ENCODE data around the gene SPEF2.

Gene SPEF2

GRCh38 chr5:35773967-35774366, 156.3 kb downstream of the SPEF2 start:
- no peak for TF ChIP-seq CTCF (IDR thresholded peaks at IDR 0.05; ENCODE audit: low read depth, low read length, missing control alignments)
- Histone ChIP-seq H3K27me3 (replicated peaks) (no peaks in the 10 kb centered on the region), H3K36me3 (replicated peaks) (no peaks in the 10 kb centered on the region), H3K4me3 (ENCODE audit: low read depth, low read length) (no peak overlapping the region), H3K27ac (no peak overlapping the region)
- no peak for DNase-seq
- in situ Hi-C loops (cut with HindIII; ENCODE audit: low pct_ligation_motif_present, low sequenced_read_pairs) = no loop called here

- no peak for DNase-seq
- in situ Hi-C loops (cut with HindIII; ENCODE audit: low pct_ligation_motif_present, low sequenced_read_pairs) = no loop called here
- Histone ChIP-seq H3K4me3 (ENCODE audit: low read depth, low read length) (no peak overlapping the region), H3K27me3 (replicated peaks) (no peaks in the 10 kb centered on the region), H3K27ac (no peak overlapping the region), H3K36me3 (replicated peaks) (no peaks in the 10 kb centered on the region)
- TF ChIP-seq CTCF (IDR thresholded peaks at IDR 0.05; ENCODE audit: low read depth, low read length, missing control alignments) = no peak
Observed at GRCh38 chr5:35776757-35777156, 159.1 kb downstream of the SPEF2 start.

GRCh38 chr5:35777358-35778087, 159.9 kb downstream of the SPEF2 start:
- Histone ChIP-seq H3K36me3 (replicated peaks) (no peaks in the 10 kb centered on the region), H3K27ac (no peak overlapping the region), H3K27me3 (replicated peaks) (no peaks in the 10 kb centered on the region), H3K4me3 (ENCODE audit: low read depth, low read length) (no peak overlapping the region)
- TF ChIP-seq CTCF (IDR thresholded peaks at IDR 0.05; ENCODE audit: low read depth, low read length, missing control alignments) = peak; percentile 68
- in situ Hi-C loops (cut with HindIII; ENCODE audit: low pct_ligation_motif_present, low sequenced_read_pairs) = no loop called here
- peak; percentile 73 for DNase-seq

GRCh38 chr5:35778259-35778769, 160.7 kb downstream of the SPEF2 start:
- Histone ChIP-seq H3K4me3 (ENCODE audit: low read depth, low read length) (no peak overlapping the region), H3K27me3 (replicated peaks) (no peaks in the 10 kb centered on the region), H3K27ac (no peak overlapping the region), H3K36me3 (replicated peaks) (no peaks in the 10 kb centered on the region)
- in situ Hi-C loops (cut with HindIII; ENCODE audit: low pct_ligation_motif_present, low sequenced_read_pairs) = no loop called here
- TF ChIP-seq CTCF (IDR thresholded peaks at IDR 0.05; ENCODE audit: low read depth, low read length, missing control alignments) = no peak
- no peak for DNase-seq

- TF ChIP-seq CTCF (IDR thresholded peaks at IDR 0.05; ENCODE audit: low read depth, low read length, missing control alignments) = no peak
- H3K27me3 ChIP-seq (replicated peaks) = no peaks in the 10 kb centered on the region
- H3K36me3 ChIP-seq (replicated peaks) = no peaks in the 10 kb centered on the region
- no peak overlapping the region for H3K27ac ChIP-seq
- H3K4me3 ChIP-seq (ENCODE audit: low read depth, low read length) = no peak overlapping the region
- no peak for DNase-seq
- in situ Hi-C loops (cut with HindIII; ENCODE audit: low pct_ligation_motif_present, low sequenced_read_pairs) = no loop called here
Observed at GRCh38 chr5:35780236-35780635, 162.6 kb downstream of the SPEF2 start.

All from brain microvascular endothelial cell (primary cell).